ENCODE data around the gene GPR108.

DNA sequence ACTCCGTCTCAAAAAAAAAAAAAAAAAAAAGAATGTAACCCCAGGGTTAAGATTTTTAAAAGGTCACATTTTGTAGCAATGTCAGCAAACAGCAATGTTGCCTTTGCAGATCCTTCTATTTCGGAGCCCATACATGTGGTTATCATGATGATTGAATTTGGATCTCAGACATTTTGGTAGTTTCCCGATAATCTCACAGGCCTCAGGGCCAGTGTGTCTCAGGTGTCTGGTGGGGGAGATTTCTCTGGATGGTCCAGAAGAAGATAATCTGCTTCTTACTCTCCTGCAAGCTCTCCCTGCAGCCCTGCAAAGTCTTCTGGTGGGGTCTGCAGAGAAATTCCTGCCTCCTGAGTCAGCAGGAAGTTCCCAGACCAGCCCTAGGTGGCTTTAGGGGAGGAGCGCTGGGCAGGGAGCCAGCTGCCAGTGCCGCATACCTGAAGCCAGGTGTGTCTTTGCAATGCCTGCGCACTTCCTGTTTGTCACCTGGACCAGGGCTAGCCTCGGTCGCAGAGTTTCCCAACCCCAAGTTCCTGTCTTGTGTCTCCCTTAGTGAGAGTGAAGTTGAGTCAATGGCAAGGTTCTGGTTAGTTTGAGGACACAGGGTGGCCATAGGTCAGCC, 28.5 kb upstream of the GPR108 start:
- no peak for TF ChIP-seq EZH2phosphoT487 (IDR thresholded peaks at IDR 0.05; ENCODE audit: borderline replicate concordance, low read depth, low read length)
- TF ChIP-seq, protein P1, sequence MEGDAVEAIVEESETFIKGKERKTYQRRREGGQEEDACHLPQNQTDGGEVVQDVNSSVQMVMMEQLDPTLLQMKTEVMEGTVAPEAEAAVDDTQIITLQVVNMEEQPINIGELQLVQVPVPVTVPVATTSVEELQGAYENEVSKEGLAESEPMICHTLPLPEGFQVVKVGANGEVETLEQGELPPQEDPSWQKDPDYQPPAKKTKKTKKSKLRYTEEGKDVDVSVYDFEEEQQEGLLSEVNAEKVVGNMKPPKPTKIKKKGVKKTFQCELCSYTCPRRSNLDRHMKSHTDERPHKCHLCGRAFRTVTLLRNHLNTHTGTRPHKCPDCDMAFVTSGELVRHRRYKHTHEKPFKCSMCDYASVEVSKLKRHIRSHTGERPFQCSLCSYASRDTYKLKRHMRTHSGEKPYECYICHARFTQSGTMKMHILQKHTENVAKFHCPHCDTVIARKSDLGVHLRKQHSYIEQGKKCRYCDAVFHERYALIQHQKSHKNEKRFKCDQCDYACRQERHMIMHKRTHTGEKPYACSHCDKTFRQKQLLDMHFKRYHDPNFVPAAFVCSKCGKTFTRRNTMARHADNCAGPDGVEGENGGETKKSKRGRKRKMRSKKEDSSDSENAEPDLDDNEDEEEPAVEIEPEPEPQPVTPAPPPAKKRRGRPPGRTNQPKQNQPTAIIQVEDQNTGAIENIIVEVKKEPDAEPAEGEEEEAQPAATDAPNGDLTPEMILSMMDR (conservative IDR thresholded peaks at IDR 0.05; ENCODE audit: low read length), result no peak
